ENCODE data around the gene CIBAR2.

The CIBAR2 gene

GRCh38 chr16:85120006-85120340 lies 7.7 kb upstream of the CIBAR2 start:
- TF ChIP-seq POLR2AphosphoS5 (IDR thresholded peaks at IDR 0.05; ENCODE audit: low read depth), result no peak
- no peak for TF ChIP-seq GABPA (IDR thresholded peaks at IDR 0.05; ENCODE audit: low read depth)
- TF ChIP-seq SPI1 (IDR thresholded peaks at IDR 0.05; ENCODE audit: borderline replicate concordance, low read depth), result no peak
- TF ChIP-seq REST (IDR thresholded peaks at IDR 0.05; ENCODE audit: insufficient replicate concordance, low read depth), result no peak
- no peak for TF ChIP-seq CTCF (IDR thresholded peaks at IDR 0.05; ENCODE audit: insufficient read depth, low read length)
- DNase-seq (ENCODE audit: low read depth in 1 of 2, low spot score in 1 of 2), result no peak
- no peaks in the 10 kb centered on the region for H3K27me3 ChIP-seq (ENCODE audit: insufficient read depth, poor library complexity, severe bottlenecking)
- H3K4me3 ChIP-seq (replicated peaks; ENCODE audit: insufficient read depth, low read length), result no peak overlapping the region
- H3K27ac ChIP-seq (replicated peaks), result no peak overlapping the region

- Histone ChIP-seq H3K27me3 (ENCODE audit: insufficient read depth, poor library complexity, severe bottlenecking) (no peaks in the 10 kb centered on the region), H3K27ac (replicated peaks) (no peak overlapping the region), H3K4me3 (replicated peaks; ENCODE audit: insufficient read depth, low read length) (no peak overlapping the region)
- no peak for DNase-seq (ENCODE audit: low read depth in 1 of 2, low spot score in 1 of 2)
- TF ChIP-seq POLR2AphosphoS5 (IDR thresholded peaks at IDR 0.05; ENCODE audit: low read depth), result no peak
- no peak for TF ChIP-seq GABPA (IDR thresholded peaks at IDR 0.05; ENCODE audit: low read depth)
- no peak for TF ChIP-seq CTCF (IDR thresholded peaks at IDR 0.05; ENCODE audit: insufficient read depth, low read length)
- no peak for TF ChIP-seq SPI1 (IDR thresholded peaks at IDR 0.05; ENCODE audit: borderline replicate concordance, low read depth)
- TF ChIP-seq REST (IDR thresholded peaks at IDR 0.05; ENCODE audit: insufficient replicate concordance, low read depth), result no peak
Measured at GRCh38 chr16:85117418-85117817, 5.1 kb upstream of the CIBAR2 start.

GRCh38 chr16:85114909-85115567 lies 2.8 kb upstream of the CIBAR2 start:
- Histone ChIP-seq H3K27ac (replicated peaks) (0 out of 2 replicates have a peak overlapping the region, but pooled peaks have one; percentile 35), H3K4me3 (replicated peaks; ENCODE audit: insufficient read depth, low read length) (no peak overlapping the region), H3K27me3 (ENCODE audit: insufficient read depth, poor library complexity, severe bottlenecking) (no peaks in the 10 kb centered on the region)
- peak; percentile 38 to 76 for DNase-seq (ENCODE audit: low read depth in 1 of 2, low spot score in 1 of 2)
- TF ChIP-seq CTCF (IDR thresholded peaks at IDR 0.05; ENCODE audit: insufficient read depth, low read length) (peak; percentile 93), SPI1 (IDR thresholded peaks at IDR 0.05; ENCODE audit: borderline replicate concordance, low read depth) (no peak)

- no peak for DNase-seq (ENCODE audit: low read depth in 1 of 2, low spot score in 1 of 2)
- Histone ChIP-seq H3K27ac (replicated peaks) (no peak overlapping the region), H3K27me3 (ENCODE audit: insufficient read depth, poor library complexity, severe bottlenecking) (no peaks in the 10 kb centered on the region), H3K4me3 (replicated peaks; ENCODE audit: insufficient read depth, low read length) (no peak overlapping the region)
- no peak for TF ChIP-seq SPI1 (IDR thresholded peaks at IDR 0.05; ENCODE audit: borderline replicate concordance, low read depth)
Measured at GRCh38 chr16:85113913-85114312, 1.6 kb upstream of the CIBAR2 start.

All from HL-60 (cell line).